Measurements from ENCODE around the gene GNG8.

- TF ChIP-seq EZH2 (IDR thresholded peaks at IDR 0.05; ENCODE audit: low read depth, unreplicated experiment) (no peak), STAT1 (IDR thresholded peaks at IDR 0.05; ENCODE audit: unreplicated experiment) (no peak), JUNB (IDR thresholded peaks at IDR 0.05; ENCODE audit: unreplicated experiment) (no peak), POLR2AphosphoS5 (IDR thresholded peaks at IDR 0.05; ENCODE audit: low read depth) (no peak), EZH2phosphoT487 (IDR thresholded peaks at IDR 0.05; ENCODE audit: unreplicated experiment) (no peak), REST (IDR thresholded peaks at IDR 0.05; ENCODE audit: unreplicated experiment) (no peak), CREB1 (CRISPR knock-in tag; IDR thresholded peaks at IDR 0.05; ENCODE audit: low read depth) (no peak), NANOG (IDR thresholded peaks at IDR 0.05; ENCODE audit: borderline replicate concordance) (no peak), ZNF331 (CRISPR knock-in tag; IDR thresholded peaks at IDR 0.05; ENCODE audit: low read depth) (no peak)
- TF ChIP-seq, protein P1, sequence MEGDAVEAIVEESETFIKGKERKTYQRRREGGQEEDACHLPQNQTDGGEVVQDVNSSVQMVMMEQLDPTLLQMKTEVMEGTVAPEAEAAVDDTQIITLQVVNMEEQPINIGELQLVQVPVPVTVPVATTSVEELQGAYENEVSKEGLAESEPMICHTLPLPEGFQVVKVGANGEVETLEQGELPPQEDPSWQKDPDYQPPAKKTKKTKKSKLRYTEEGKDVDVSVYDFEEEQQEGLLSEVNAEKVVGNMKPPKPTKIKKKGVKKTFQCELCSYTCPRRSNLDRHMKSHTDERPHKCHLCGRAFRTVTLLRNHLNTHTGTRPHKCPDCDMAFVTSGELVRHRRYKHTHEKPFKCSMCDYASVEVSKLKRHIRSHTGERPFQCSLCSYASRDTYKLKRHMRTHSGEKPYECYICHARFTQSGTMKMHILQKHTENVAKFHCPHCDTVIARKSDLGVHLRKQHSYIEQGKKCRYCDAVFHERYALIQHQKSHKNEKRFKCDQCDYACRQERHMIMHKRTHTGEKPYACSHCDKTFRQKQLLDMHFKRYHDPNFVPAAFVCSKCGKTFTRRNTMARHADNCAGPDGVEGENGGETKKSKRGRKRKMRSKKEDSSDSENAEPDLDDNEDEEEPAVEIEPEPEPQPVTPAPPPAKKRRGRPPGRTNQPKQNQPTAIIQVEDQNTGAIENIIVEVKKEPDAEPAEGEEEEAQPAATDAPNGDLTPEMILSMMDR (conservative IDR thresholded peaks at IDR 0.05; ENCODE audit: low read depth in 2 of 2) = no peak
- TF ChIP-seq, protein P2, sequence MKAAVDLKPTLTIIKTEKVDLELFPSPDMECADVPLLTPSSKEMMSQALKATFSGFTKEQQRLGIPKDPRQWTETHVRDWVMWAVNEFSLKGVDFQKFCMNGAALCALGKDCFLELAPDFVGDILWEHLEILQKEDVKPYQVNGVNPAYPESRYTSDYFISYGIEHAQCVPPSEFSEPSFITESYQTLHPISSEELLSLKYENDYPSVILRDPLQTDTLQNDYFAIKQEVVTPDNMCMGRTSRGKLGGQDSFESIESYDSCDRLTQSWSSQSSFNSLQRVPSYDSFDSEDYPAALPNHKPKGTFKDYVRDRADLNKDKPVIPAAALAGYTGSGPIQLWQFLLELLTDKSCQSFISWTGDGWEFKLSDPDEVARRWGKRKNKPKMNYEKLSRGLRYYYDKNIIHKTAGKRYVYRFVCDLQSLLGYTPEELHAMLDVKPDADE (IDR thresholded peaks at IDR 0.05) = no peak
- TF ChIP-seq, protein P3, sequence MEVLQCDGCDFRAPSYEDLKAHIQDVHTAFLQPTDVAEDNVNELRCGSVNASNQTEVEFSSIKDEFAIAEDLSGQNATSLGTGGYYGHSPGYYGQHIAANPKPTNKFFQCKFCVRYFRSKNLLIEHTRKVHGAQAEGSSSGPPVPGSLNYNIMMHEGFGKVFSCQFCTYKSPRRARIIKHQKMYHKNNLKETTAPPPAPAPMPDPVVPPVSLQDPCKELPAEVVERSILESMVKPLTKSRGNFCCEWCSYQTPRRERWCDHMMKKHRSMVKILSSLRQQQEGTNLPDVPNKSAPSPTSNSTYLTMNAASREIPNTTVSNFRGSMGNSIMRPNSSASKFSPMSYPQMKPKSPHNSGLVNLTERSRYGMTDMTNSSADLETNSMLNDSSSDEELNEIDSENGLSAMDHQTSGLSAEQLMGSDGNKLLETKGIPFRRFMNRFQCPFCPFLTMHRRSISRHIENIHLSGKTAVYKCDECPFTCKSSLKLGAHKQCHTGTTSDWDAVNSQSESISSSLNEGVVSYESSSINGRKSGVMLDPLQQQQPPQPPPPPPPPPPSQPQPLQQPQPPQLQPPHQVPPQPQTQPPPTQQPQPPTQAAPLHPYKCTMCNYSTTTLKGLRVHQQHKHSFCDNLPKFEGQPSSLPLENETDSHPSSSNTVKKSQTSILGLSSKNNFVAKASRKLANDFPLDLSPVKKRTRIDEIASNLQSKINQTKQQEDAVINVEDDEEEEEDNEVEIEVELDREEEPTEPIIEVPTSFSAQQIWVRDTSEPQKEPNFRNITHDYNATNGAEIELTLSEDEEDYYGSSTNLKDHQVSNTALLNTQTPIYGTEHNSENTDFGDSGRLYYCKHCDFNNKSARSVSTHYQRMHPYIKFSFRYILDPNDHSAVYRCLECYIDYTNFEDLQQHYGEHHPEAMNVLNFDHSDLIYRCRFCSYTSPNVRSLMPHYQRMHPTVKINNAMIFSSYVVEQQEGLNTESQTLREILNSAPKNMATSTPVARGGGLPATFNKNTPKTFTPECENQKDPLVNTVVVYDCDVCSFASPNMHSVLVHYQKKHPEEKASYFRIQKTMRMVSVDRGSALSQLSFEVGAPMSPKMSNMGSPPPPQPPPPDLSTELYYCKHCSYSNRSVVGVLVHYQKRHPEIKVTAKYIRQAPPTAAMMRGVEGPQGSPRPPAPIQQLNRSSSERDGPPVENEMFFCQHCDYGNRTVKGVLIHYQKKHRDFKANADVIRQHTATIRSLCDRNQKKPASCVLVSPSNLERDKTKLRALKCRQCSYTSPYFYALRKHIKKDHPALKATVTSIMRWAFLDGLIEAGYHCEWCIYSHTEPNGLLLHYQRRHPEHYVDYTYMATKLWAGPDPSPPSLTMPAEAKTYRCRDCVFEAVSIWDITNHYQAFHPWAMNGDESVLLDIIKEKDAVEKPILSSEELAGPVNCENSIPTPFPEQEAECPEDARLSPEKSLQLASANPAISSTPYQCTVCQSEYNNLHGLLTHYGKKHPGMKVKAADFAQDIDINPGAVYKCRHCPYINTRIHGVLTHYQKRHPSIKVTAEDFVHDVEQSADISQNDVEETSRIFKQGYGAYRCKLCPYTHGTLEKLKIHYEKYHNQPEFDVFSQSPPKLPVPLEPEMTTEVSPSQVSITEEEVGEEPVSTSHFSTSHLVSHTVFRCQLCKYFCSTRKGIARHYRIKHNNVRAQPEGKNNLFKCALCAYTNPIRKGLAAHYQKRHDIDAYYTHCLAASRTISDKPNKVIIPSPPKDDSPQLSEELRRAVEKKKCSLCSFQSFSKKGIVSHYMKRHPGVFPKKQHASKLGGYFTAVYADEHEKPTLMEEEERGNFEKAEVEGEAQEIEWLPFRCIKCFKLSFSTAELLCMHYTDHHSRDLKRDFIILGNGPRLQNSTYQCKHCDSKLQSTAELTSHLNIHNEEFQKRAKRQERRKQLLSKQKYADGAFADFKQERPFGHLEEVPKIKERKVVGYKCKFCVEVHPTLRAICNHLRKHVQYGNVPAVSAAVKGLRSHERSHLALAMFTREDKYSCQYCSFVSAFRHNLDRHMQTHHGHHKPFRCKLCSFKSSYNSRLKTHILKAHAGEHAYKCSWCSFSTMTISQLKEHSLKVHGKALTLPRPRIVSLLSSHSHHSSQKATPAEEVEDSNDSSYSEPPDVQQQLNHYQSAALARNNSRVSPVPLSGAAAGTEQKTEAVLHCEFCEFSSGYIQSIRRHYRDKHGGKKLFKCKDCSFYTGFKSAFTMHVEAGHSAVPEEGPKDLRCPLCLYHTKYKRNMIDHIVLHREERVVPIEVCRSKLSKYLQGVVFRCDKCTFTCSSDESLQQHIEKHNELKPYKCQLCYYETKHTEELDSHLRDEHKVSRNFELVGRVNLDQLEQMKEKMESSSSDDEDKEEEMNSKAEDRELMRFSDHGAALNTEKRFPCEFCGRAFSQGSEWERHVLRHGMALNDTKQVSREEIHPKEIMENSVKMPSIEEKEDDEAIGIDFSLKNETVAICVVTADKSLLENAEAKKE (CRISPR knock-in tag; IDR thresholded peaks at IDR 0.05) = no peak
These were observed 27.8 kb downstream of the GNG8 start for GRCh38 chr19:46608178-46608577.

Measured in GM23338 (cell line).